Measurements from ENCODE around the gene GPX3.

The GPX3 gene

DNA sequence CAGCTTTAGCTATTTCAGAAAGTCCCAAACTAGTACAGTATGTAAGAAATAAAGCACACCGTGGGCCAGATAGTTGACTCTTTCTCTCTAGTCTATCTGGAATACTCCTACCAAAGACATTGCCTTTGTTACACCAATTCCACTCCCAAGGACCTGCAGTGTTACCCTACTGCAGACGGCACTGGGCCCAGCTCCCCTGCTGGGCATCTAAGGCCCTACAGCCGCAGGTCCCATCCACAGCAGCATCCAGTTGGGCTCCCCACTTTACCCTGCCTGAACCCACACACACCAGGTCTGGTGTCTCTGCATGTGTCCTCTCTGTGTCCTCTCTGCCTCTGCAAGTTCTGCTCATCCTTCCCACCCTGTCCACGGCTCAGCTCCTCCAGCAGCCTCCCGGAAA, 37.9 kb downstream of the GPX3 start:
- no peak for DNase-seq (ENCODE audit: low read depth)

GRCh38 chr5:151058891-151059489, 38.6 kb downstream of the GPX3 start:
- DNase-seq (ENCODE audit: low read depth) = no peak

DNA sequence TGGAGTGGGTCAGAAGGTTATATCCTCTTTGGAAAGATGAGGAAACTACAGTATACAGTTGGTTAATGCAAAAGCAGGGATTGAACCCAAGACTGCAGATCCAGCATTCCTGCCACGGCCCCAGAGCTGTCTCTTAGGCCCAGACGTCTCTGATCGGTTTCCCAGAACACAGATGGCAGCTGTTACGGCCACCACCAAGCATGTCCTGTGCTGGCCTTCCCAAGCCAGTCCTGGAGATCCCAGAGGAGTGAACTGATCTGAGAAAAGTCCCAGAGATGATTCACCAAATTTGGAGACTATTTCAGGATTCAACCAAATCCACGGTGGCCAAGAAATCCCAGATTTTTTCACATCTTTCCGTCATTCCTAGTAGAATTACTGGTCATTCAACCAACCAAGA, 40.4 kb downstream of the GPX3 start:
- DNase-seq (ENCODE audit: low read depth) = no peak

DNA sequence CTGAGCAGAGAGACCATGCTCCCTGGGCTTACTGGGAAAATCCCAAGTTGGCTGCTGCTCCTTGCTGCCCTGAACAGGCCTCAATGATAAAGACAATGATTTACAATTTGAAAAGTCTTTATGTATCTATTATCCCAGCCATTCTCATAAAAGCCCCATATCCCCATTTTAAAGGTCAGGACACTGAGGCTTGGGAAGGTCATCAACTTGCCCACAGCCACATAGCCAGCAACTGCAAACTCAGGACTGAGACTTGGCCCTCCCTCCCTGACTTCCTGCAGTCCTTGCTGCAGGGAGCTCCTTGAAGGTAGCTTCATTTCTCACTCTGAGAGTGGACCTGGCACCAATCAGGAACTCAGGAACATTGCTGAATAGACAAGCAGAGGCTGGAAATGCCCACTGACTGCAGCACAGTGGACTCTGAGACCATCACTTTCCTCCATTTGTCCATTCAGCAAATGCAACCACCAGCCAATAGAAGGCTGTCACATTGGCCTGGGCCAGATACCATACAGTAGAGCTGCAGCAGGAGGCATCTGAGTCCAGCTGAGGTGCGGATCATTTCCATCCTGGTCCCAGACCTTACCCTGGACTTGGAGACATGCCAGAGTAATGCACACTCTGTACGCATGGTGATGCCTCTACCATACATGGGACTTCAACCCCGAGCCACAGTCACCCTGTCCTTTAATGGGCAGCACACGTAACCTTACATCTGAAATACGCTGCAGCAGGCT, 42.2 kb downstream of the GPX3 start:
- DNase-seq (ENCODE audit: low read depth) = no peak

GRCh38 chr5:151063142-151063989, 43.0 kb downstream of the GPX3 start:
- peak; percentile 89 for DNase-seq (ENCODE audit: low read depth)

GRCh38 chr5:151064916-151065499, 44.6 kb downstream of the GPX3 start:
- no peak for DNase-seq (ENCODE audit: low read depth)

DNA sequence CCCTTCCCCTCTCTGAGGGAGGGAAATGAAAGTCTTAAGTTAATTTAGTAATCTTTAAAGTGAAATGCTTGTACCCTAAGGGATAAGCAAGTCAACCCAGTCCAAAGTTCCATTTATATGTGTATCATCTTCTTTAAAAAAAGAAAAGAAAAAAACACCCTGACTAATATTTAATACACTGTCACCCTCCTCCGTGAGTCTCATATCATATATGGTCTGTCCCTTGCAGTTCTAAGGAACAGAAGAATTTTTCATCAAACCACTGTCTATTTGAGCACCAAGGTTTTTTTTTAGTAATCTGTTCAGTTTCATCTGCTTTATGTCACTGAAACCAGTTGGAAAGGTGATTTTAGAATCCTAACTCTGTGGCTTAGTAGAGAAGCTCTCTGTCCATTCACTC, 45.2 kb downstream of the GPX3 start:
- DNase-seq (ENCODE audit: low read depth) = no peak

DNA sequence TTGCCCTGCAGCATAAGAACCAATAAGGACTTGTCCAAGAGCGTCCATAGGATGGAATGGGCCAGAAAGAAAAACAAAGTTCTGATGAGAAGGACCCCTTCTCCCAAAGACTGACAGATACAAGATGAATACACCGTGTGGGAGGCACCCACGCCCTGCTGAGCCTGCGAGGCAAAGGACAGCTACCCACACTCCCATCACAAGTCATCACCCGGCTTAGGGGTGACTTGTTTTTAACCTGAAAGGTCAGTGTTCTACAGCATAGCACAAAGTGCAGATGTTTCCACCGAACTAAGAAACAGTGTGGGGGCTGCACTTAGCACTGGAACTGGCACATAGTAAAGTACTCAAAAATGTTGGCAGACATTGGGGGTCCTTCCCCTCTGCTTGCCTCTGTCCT, 46.5 kb downstream of the GPX3 start:
- DNase-seq (ENCODE audit: low read depth) = no peak

DNA sequence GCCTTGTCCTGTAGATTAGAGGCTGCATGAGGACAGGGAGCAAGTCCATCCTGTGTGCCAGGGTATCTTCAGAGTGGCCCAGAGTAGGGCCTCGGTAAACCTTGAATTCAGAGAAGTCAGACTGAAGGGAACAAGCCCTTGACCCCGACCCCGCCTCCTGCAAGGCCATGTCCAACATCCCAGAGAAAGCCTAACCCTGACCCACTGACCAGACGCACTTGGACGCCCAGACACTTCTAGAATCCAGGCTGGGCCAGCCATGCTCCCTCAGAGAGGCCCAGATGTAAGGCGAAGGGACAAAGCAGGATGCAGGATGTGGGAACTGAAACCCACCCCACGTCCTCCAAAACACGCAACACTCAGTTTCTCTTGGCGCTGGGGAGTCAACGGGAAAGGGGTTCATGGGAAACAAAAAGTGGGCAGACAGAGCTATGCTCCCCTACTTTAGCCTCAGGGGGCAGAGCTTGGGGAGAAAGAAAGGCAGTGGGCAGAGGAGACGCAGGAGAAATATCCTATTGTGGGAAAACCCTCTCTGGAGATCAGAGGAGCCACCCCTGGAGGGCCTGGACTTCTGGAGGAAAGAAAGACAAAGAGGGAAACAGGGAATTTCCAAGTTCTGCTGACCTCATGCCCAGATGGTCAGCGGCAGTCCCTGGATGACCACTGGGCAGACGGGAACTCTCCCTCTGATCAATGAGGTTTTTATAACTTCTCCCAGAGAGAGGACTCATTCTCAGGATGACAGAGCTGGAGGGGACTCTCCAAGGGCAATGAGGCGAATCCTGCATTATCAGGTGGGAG, 47.4 kb downstream of the GPX3 start:
- DNase-seq (ENCODE audit: low read depth) = peak; percentile 43

- no peak for DNase-seq (ENCODE audit: low read depth)
Measured at GRCh38 chr5:151068433-151069197, 48.2 kb downstream of the GPX3 start.

DNA sequence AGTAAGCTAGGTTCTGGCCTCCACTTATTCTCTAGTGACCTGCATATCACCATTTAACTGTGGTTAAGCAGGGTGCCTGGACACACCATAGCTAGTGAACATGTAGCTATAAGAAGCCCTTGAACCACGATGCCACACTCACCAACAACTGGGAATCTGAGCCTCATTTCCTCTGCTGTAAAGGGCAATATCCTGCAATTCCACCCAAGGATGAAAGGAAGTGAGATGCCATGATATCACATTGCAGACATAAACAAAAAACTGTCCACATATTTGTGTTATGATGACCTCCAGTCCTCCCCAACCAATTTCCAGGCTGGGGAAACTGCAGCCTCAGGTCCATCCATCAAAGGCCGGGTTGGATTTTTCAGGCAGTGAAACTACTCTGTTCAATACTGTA, 50.1 kb downstream of the GPX3 start:
- peak; percentile 85 for DNase-seq (ENCODE audit: low read depth)

GRCh38 chr5:151071021-151071420, 50.6 kb downstream of the GPX3 start:
- DNase-seq (ENCODE audit: low read depth) = no peak

DNA sequence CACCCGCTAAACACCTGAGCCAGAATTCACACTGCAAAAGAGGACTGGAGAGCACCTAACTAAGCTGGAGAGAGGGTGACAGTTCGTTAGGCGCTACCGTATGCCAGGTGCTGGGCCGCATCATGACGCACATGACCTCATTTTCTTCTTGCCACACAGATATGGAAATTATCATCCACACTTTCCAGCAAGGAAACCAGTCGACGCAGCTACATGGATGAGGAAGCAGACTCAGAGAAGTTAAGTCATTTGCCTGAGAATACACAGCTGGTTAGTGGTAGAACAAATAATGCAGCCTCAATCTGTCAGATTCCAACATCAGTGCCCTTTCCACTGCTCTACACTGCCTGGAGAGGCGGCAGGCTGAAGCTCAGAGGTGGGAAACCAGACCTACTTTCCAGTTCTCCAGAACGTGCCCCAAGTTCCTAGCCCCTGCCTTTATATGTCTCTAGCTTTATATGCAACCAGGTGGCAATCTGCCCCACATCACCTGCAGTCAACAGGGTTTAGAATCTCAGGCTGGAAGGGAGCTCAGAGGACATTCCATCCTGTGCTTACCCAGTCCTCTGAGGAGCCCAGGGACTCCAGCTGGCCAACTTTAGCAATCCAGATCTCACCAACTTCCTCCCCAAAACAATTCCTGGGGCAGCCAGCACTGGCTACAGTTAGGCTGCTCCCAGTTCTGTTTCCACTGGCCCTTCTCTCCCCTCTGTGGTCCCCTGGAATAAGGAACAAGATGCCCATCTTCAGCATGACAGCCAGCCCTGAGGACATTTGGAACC, 51.6 kb downstream of the GPX3 start:
- DNase-seq (ENCODE audit: low read depth) = peak; percentile 29

DNA sequence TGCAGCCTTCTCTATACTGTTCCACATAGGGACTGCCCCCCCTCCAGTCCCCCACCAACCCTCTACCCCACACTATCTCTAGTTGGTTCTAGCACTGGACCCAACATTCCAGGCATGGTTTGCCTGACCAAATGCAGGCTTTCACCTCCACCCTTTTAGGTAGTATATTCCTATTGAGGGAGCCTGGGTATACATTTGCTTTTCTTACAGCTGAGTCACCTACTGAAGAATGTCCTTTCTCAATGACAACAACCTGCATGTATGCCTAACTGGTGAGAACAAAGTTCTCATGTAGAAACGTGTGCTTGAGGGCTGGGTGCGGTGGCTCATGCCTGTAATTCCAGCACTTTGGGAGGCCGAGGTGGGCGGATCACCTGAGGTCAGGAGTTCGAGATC, 52.2 kb downstream of the GPX3 start:
- DNase-seq (ENCODE audit: low read depth) = peak; percentile 95

DNA sequence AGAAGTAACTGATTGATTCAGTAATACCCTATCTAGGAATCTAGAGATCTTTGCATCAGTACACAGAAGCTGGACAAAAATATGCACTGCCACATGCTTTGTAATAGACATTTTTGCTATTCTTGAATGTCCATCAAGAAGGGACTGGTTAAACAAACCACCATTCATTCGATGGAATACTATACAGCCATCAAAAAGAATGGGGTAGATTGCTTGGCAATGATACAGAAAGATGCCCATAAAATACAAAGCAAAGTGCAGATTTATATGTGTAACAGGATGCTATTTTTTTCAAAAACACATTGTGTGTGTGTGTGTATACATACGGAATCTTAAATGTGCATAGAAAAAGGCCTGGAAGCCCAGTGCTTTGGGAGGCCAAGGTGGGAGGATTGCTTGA, 52.9 kb downstream of the GPX3 start:
- DNase-seq (ENCODE audit: low read depth) = no peak

GRCh38 chr5:151074557-151074956, 54.2 kb downstream of the GPX3 start:
- no peak for DNase-seq (ENCODE audit: low read depth)

- DNase-seq (ENCODE audit: low read depth) = peak; percentile 87
Measured at GRCh38 chr5:151075698-151076331, 55.4 kb downstream of the GPX3 start.

- no peak for DNase-seq (ENCODE audit: low read depth)
Measured at GRCh38 chr5:151076616-151077015, 56.2 kb downstream of the GPX3 start.

- no peak for DNase-seq (ENCODE audit: low read depth)
Measured at GRCh38 chr5:151077419-151077818, 57.0 kb downstream of the GPX3 start.

GRCh38 chr5:151077967-151078366, 57.6 kb downstream of the GPX3 start:
- no peak for DNase-seq (ENCODE audit: low read depth)
